Body of pancreas (tissue), 4 donors: ENCODE data around the gene CLP1.

Source experiments
- POLR2A ChIP-seq, 3 donors: fragments of 450-650 bp; IDR thresholded peaks; one replicate each; pipeline ENCODE4 v1.6.1; 2016; ENCODE audit warnings: antibody characterized with exemption in 3 of 3, mild to moderate bottlenecking in 2 of 3
- TF ChIP-seq, protein P1 (sequence below), 7 experiments: fragments of 450-650 bp in 4 of 7; fragments of 200-600 bp in 3 of 7; sonication (generic) in 3 of 7; IDR thresholded peaks; one replicate each; pipeline ENCODE4 v1.5.1; 2016 to 2019; ENCODE audit warnings: antibody characterized with exemption in 7 of 7

DNA sequence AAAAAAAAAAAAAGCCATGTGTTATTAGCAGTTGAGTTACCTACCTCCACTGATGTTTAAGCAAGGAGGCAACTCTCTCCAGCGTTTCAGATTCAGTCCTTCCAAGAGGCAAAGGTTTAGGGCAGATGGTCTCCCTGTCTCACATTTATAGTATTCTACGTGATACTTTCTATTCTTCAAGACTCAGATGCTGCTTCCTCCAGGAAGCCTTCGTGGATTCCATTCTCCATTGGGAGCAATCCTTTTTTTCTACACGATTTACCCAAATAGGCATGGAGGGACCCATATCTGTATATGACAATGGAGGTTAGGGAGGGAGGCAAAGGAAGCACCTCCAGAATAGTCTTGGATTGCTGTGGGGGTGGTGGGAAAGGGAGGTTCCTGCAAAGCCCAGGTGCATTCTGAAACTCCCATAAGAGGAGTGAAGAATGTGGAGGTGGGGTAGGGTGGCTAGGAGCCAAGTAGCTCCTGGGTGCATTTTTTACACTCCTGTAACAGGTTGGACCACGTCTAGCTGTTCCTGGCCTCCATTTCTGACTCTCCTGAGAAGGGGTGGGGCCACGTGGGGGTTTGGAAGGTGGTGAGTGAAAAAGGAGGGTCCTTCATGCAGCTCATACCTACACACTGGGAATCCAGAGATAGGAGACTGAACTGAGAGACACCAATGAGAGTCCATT lies 24.0 kb upstream of the CLP1 start:
- TF ChIP-seq, protein P1, sequence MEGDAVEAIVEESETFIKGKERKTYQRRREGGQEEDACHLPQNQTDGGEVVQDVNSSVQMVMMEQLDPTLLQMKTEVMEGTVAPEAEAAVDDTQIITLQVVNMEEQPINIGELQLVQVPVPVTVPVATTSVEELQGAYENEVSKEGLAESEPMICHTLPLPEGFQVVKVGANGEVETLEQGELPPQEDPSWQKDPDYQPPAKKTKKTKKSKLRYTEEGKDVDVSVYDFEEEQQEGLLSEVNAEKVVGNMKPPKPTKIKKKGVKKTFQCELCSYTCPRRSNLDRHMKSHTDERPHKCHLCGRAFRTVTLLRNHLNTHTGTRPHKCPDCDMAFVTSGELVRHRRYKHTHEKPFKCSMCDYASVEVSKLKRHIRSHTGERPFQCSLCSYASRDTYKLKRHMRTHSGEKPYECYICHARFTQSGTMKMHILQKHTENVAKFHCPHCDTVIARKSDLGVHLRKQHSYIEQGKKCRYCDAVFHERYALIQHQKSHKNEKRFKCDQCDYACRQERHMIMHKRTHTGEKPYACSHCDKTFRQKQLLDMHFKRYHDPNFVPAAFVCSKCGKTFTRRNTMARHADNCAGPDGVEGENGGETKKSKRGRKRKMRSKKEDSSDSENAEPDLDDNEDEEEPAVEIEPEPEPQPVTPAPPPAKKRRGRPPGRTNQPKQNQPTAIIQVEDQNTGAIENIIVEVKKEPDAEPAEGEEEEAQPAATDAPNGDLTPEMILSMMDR (IDR thresholded peaks at IDR 0.05) = no peak
- TF ChIP-seq POLR2A (IDR thresholded peaks at IDR 0.05) = no peak
